HL-60 (cell line): ENCODE results near the gene PSMD3.

Experiments
- DNase-seq, 2 experiments: peaks; one replicate each; pipeline ENCODE4 v3.0.0-alpha.2; 2010 to 2020; ENCODE audit warnings: low read depth in 1 of 2, low spot score in 1 of 2
- H3K27ac ChIP-seq: fragments of 250-450 bp; sonication (Bioruptor Pico); replicated peaks from 2 replicates; pipeline ENCODE4 v1.5.1; 2020; ENCODE audit warnings: mild to moderate bottlenecking, moderate library complexity
- H3K27me3 ChIP-seq: fragments of 250-450 bp; sonication (Bioruptor Pico); 2 replicates; pipeline ENCODE4 v1.5.1; 2021; ENCODE audit warnings: mild to moderate bottlenecking, moderate library complexity; ENCODE audit not compliant: insufficient read depth, poor library complexity, severe bottlenecking
- H3K4me3 ChIP-seq: replicated peaks from 2 replicates; pipeline ENCODE4 v1.5.1; 2011; ENCODE audit warnings: mild to moderate bottlenecking, control low read depth, low read length; ENCODE audit not compliant: insufficient read depth
- GABPA ChIP-seq: IDR thresholded peaks from 2 replicates; pipeline ENCODE4 v1.6.1; 2012; ENCODE audit warnings: low read depth
- POLR2AphosphoS5 ChIP-seq: IDR thresholded peaks from 2 replicates; pipeline ENCODE4 v1.6.1; 2012; ENCODE audit warnings: low read depth
- SPI1 ChIP-seq: IDR thresholded peaks from 2 replicates; pipeline ENCODE4 v1.6.1; 2012; ENCODE audit warnings: low read depth, mild to moderate bottlenecking, borderline replicate concordance
- TF ChIP-seq, protein P1 (sequence below): IDR thresholded peaks from one replicate; pipeline ENCODE4 v1.5.1; 2011; ENCODE audit warnings: low read length, control low read depth, inconsistent platforms; ENCODE audit not compliant: insufficient read depth
- TF ChIP-seq, protein P2 (sequence below): IDR thresholded peaks from 2 replicates; pipeline ENCODE4 v1.6.1; 2012; ENCODE audit warnings: low read depth; ENCODE audit not compliant: insufficient replicate concordance

PSMD3 gene

DNA sequence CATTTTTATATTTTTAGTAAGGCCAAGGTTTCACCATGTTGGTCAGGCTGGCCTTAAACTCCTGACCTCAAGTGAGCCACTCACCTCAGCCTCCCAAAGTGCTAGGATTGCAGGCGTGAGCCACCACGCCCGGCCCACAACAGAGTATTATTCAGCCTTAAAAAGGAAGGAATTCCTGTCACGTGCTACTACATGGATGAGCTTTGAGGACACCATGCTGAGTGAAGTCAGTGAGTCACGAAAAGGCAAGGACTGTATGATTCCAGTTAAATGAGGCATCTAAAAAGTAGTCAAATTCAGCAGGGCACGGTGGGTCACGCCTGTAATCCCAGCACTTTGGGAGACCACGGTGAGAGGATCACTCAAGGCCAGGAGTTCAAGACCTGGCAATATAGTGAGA lies 44.3 kb downstream of the PSMD3 start:
- Histone ChIP-seq H3K27me3 (no peaks in the 10 kb centered on the region), H3K4me3 (no peak overlapping the region), H3K27ac (no peak overlapping the region)
- TF ChIP-seq, protein P1, sequence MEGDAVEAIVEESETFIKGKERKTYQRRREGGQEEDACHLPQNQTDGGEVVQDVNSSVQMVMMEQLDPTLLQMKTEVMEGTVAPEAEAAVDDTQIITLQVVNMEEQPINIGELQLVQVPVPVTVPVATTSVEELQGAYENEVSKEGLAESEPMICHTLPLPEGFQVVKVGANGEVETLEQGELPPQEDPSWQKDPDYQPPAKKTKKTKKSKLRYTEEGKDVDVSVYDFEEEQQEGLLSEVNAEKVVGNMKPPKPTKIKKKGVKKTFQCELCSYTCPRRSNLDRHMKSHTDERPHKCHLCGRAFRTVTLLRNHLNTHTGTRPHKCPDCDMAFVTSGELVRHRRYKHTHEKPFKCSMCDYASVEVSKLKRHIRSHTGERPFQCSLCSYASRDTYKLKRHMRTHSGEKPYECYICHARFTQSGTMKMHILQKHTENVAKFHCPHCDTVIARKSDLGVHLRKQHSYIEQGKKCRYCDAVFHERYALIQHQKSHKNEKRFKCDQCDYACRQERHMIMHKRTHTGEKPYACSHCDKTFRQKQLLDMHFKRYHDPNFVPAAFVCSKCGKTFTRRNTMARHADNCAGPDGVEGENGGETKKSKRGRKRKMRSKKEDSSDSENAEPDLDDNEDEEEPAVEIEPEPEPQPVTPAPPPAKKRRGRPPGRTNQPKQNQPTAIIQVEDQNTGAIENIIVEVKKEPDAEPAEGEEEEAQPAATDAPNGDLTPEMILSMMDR: no peak
- TF ChIP-seq SPI1 (no peak), POLR2AphosphoS5 (no peak), GABPA (no peak)
- TF ChIP-seq, protein P2, sequence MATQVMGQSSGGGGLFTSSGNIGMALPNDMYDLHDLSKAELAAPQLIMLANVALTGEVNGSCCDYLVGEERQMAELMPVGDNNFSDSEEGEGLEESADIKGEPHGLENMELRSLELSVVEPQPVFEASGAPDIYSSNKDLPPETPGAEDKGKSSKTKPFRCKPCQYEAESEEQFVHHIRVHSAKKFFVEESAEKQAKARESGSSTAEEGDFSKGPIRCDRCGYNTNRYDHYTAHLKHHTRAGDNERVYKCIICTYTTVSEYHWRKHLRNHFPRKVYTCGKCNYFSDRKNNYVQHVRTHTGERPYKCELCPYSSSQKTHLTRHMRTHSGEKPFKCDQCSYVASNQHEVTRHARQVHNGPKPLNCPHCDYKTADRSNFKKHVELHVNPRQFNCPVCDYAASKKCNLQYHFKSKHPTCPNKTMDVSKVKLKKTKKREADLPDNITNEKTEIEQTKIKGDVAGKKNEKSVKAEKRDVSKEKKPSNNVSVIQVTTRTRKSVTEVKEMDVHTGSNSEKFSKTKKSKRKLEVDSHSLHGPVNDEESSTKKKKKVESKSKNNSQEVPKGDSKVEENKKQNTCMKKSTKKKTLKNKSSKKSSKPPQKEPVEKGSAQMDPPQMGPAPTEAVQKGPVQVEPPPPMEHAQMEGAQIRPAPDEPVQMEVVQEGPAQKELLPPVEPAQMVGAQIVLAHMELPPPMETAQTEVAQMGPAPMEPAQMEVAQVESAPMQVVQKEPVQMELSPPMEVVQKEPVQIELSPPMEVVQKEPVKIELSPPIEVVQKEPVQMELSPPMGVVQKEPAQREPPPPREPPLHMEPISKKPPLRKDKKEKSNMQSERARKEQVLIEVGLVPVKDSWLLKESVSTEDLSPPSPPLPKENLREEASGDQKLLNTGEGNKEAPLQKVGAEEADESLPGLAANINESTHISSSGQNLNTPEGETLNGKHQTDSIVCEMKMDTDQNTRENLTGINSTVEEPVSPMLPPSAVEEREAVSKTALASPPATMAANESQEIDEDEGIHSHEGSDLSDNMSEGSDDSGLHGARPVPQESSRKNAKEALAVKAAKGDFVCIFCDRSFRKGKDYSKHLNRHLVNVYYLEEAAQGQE: no peak
- no peak for DNase-seq

DNA sequence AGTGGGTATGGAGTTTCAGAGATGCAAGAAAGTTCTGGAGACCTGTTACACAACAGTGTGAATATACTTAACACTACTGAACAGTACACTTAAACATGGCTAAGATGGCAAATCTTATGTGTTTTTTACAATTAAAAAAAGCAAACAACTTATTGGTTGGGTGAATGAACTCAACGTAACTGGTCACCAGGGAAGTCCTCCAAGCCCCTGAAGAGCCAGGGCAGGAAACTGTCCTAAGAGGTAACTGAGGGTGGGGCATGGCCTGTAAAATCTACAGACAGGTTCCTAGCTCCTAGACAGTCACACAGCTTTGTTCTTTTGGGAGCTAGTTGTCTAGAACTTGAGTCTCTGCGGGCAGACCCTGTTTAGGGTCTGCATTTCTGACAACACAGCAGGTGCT lies 45.0 kb downstream of the PSMD3 start:
- Histone ChIP-seq H3K4me3 (no peak overlapping the region), H3K27ac (no peak overlapping the region), H3K27me3 (no peaks in the 10 kb centered on the region)
- DNase-seq: no peak
- TF ChIP-seq GABPA (no peak), SPI1 (no peak), POLR2AphosphoS5 (no peak)
- TF ChIP-seq, protein P1: no peak
- TF ChIP-seq, protein P2: no peak

DNA sequence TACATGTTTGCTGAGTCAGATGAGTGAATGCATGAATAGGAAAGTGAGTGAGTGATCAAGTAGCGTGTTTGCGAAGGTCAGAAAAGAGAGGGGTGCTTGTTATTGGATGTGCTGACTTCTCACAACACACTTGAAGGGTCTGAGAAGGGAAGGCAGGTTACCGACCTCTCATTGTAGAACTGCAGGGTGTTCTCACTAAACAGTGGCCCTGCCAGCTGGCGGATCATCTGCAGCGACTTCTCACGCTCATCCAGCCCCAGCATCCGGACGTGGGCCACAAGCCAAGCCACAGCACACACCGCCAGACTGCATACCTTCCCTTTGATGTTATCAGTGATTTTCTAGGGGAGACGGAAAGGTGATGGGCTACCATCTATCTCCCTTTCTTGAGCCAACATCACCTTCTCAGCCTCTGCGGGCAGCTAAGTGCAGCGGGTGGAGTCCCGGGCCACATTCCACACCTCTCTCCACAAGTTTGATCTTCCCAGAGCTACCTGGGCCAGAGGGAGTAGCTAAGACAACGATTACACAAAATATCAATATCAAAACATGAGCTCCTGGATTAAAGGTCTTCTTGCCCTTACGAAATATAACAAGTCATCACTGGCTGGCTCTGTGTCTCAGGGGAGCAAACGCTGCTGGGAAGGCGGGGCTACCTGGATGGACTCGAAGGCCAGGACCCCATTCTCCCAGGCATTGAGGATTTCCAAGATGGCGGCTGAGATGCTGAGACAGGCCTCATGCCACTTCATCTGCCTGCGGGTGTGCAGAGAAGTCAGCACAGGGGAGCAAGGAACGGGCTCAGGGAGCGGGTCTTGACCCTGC lies 45.6 kb downstream of the PSMD3 start:
- DNase-seq: no peak
- Histone ChIP-seq H3K27ac (no peak overlapping the region), H3K27me3 (no peaks in the 10 kb centered on the region)

More for the DNA sequence above, 45.6 kb downstream of the PSMD3 start:
- TF ChIP-seq, protein P1: no peak
- TF ChIP-seq POLR2AphosphoS5 (no peak), GABPA (no peak), SPI1 (no peak)
- TF ChIP-seq, protein P2: no peak
- H3K4me3 ChIP-seq: no peak overlapping the region
